ENCODE measurements around the gene CIPC.

Gene CIPC

DNA sequence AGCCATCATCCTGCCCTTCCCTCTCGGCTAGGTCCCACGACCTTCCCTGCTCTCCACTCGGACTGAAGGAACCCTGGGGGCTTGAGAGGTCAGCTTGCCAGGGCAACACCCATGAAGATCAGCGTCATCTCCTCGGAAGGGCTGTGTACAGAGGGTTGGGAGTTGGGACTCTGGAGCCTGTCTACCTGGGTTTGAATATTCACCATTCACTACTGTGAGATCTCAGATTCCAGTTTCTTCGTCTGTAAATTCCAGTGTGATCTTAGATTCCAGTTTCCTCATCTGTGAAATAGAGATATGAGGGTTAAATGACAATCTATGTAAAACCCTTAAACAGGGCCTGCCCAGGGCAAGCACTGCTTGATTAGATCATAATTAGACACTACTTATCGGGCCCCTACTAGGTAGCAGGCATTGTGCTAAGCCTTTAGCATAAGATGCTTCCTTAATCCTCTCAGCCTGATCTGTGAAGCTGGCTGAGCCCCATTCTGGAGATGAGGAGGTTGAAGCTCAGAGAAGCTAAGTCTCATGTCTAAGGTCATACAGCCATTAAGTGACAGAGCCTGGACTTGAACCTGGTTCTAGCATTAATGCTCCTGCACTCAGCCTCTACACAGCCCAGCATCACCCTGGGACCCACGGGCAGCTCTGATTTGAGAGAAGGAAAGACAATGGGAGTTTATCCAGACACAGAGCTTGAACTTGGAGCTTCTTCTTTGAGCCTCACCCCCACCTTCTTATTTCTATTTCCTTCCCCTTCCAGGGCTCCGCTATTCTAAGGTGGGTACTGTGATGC lies 44.1 kb downstream of the CIPC start:
- Histone ChIP-seq H3K27me3 (replicated peaks) (peaks cover 76% of the 10 kb centered on the region), H3K36me3 (replicated peaks) (no peaks in the 10 kb centered on the region), H3K4me3 (ENCODE audit: low read depth, low read length) (no peak overlapping the region), H3K27ac (no peak overlapping the region)
- TF ChIP-seq, protein P1, sequence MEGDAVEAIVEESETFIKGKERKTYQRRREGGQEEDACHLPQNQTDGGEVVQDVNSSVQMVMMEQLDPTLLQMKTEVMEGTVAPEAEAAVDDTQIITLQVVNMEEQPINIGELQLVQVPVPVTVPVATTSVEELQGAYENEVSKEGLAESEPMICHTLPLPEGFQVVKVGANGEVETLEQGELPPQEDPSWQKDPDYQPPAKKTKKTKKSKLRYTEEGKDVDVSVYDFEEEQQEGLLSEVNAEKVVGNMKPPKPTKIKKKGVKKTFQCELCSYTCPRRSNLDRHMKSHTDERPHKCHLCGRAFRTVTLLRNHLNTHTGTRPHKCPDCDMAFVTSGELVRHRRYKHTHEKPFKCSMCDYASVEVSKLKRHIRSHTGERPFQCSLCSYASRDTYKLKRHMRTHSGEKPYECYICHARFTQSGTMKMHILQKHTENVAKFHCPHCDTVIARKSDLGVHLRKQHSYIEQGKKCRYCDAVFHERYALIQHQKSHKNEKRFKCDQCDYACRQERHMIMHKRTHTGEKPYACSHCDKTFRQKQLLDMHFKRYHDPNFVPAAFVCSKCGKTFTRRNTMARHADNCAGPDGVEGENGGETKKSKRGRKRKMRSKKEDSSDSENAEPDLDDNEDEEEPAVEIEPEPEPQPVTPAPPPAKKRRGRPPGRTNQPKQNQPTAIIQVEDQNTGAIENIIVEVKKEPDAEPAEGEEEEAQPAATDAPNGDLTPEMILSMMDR (IDR thresholded peaks at IDR 0.05; ENCODE audit: low read depth, low read length, missing control alignments): no peak
- in situ Hi-C loops (cut with HindIII; ENCODE audit: low pct_ligation_motif_present, low sequenced_read_pairs): no loop called here
- DNase-seq: no peak

DNA sequence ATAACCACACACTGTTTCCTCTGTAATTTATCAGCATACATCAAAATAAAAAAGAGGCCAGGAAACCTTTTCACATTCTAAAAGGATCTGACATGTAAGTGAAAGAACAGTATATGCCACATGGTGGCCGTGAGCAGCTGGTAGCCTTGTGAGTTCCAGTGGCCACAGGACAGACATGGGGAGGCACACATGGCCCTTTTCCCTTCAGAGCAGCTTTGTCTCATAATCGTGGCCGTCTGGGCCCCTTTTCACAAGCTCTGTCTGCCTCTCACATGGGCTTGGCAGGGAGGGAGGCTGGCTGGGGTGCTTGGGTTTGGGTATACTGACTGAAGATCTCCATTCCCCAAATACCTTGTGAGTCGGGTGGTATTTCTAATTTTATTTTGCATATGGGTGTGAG lies 45.0 kb downstream of the CIPC start:
- Histone ChIP-seq H3K4me3 (ENCODE audit: low read depth, low read length) (no peak overlapping the region), H3K27ac (no peak overlapping the region), H3K36me3 (replicated peaks) (no peaks in the 10 kb centered on the region), H3K27me3 (replicated peaks) (peaks cover 79% of the 10 kb centered on the region)
- TF ChIP-seq, protein P1 (IDR thresholded peaks at IDR 0.05; ENCODE audit: low read depth, low read length, missing control alignments): no peak
- in situ Hi-C loops (cut with HindIII; ENCODE audit: low pct_ligation_motif_present, low sequenced_read_pairs): no loop called here
- DNase-seq: no peak

DNA sequence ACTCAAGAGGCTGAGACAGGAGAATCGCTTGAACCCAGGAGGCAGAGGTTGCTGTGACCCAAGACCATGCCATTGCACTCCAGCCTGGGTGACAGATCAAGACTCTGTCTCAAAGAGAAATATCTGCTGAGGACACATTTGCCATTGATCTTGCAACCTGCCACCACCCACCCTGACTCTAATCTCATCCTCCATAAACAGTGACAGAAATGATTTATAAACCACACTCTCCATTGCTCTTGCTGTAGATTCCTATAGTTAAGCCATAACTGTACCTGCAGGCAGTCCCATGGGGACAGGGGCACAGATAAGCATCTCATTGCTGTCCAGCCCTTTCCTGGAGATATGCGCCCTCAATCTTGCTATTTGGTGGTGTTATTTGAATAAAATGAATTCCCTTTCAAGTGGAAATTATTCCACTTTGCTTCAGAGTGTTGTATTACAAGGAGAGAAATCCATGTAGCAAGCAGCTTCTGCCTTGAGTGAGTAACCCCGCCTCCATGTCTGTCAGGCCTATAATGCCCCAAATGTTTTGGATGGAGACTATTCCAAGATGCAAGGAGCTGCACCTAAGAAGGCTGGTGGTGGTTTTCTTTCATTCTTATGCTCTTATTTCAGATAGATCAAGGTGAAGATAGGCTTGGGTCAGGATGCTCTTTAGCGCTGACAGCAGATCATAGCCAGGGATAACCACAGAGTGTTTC lies 46.5 kb downstream of the CIPC start:
- in situ Hi-C loops (cut with HindIII; ENCODE audit: low pct_ligation_motif_present, low sequenced_read_pairs): no loop called here
- TF ChIP-seq, protein P1 (IDR thresholded peaks at IDR 0.05; ENCODE audit: low read depth, low read length, missing control alignments): no peak
- no peak for DNase-seq
- Histone ChIP-seq H3K27me3 (replicated peaks) (peaks cover 70% of the 10 kb centered on the region), H3K27ac (no peak overlapping the region), H3K4me3 (ENCODE audit: low read depth, low read length) (no peak overlapping the region), H3K36me3 (replicated peaks) (no peaks in the 10 kb centered on the region)

DNA sequence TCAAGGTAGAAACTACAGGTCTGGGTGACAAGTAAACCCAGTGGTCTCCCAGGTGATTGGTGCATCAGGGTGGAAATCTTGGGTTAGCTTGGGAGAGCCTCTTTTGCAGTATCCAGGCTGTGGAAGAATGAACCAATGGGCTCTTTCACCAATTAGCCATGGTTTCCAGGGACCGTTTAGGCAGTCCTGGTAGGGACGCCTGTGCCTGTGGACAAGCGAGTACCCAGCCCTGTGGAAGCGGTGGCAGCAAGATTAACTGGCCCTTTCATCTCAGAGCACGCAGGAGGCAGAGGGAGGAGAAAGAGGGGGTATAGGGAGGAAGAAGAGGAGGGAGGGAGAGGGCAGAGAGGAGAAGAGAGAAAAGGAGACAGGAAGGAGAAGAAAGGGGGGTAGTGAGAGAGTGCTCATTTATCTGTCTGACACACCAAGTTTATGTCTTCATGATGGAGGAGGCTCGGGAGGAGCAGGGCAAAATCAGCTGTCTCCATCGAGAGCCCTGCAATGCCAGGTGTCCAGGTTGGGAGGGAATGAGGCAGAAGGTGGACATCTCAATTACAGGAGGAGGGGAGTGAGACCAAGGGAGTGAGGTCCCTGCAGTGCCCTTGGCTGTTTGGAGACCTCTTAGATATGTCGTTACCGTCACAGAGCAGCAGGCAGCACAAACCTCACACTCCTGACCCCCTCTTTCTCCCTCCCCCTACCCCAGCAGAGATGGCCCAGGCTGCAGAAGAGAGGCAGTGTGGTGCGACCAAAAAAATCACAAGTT lies 48.1 kb downstream of the CIPC start:
- Histone ChIP-seq H3K27me3 (replicated peaks) (peaks cover 57% of the 10 kb centered on the region), H3K4me3 (ENCODE audit: low read depth, low read length) (no peak overlapping the region), H3K36me3 (replicated peaks) (no peaks in the 10 kb centered on the region), H3K27ac (no peak overlapping the region)
- TF ChIP-seq, protein P1 (IDR thresholded peaks at IDR 0.05; ENCODE audit: low read depth, low read length, missing control alignments): no peak
- in situ Hi-C loops (cut with HindIII; ENCODE audit: low pct_ligation_motif_present, low sequenced_read_pairs): no loop called here
- DNase-seq: no peak

DNA sequence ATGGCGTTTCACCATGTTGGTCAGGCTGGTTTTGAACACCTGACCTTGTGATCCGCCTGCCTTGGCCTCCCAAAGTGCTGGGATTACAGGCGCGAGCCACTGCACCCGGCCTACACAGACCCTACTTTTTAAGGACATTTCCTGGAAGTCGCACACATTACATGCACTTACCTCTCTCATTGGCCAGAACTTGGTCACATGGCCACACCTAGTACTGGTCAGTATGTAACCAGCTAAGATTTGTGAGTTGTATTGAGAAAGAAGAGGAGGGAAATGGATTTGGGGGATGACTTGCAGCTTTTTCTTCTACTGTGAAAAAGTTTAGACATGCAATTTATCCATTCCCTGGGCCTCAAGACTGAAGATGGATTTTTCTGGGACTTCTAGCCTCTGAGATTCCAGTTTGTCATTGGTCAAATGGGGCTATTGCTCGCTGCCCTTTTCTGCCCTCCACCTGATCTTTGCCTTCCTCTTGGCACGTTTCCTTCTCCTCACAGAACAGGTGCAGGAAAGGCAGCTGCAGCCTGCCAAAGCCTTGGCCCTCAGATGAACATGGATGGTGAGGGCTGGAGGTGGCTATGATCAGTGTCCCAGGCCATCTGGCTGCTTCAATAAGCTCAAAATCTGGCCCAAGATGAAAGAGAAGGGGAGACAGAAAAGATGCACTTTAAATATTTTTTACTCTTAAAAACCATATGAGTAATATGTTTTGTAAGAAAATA lies 50.6 kb downstream of the CIPC start:
- TF ChIP-seq, protein P1 (IDR thresholded peaks at IDR 0.05; ENCODE audit: low read depth, low read length, missing control alignments): no peak
- Histone ChIP-seq H3K4me3 (ENCODE audit: low read depth, low read length) (no peak overlapping the region), H3K36me3 (replicated peaks) (no peaks in the 10 kb centered on the region), H3K27me3 (replicated peaks) (peaks cover 34% of the 10 kb centered on the region), H3K27ac (no peak overlapping the region)
- DNase-seq: no peak
- in situ Hi-C loops (cut with HindIII; ENCODE audit: low pct_ligation_motif_present, low sequenced_read_pairs): no loop called here

Data from brain microvascular endothelial cell (primary cell).